ENCODE data around the gene KRTAP12-2.
"Not testable (repeated sequence)": the region's sequence is repeated elsewhere in the genome, so short reads cannot be mapped to it uniquely, and the experiment has no call there.

KRTAP12-2 gene

GRCh38 chr21:44647222-44647552 is 19.5 kb downstream of the KRTAP12-2 start:
- no peaks in the 10 kb centered on the region for H3K4me1 ChIP-seq (ENCODE audit: insufficient read depth, low read length, poor library complexity, severe bottlenecking)
- H3K9ac ChIP-seq (ENCODE audit: low read depth, low read length, poor library complexity, severe bottlenecking): no peak overlapping the region
- no peaks in the 10 kb centered on the region for H4K20me1 ChIP-seq (ENCODE audit: insufficient read depth, low read length, poor library complexity, severe bottlenecking)
- H3K27me3 ChIP-seq (ENCODE audit: insufficient read depth, low read length, poor library complexity, severe bottlenecking): no peaks in the 10 kb centered on the region
- no peaks in the 10 kb centered on the region for H3F3A ChIP-seq (ENCODE audit: low read depth)
- no peaks in the 10 kb centered on the region for H3K79me2 ChIP-seq (ENCODE audit: insufficient read depth, low read length)
- H3K9me3 ChIP-seq (ENCODE audit: insufficient read depth, low read depth, low read length): peaks cover 12% of the 10 kb centered on the region; the same call in 1 of the 2 replicates
- TF ChIP-seq EZH2phosphoT487 (IDR thresholded peaks at IDR 0.05; ENCODE audit: borderline replicate concordance) (no peak), CTCF (conservative IDR thresholded peaks at IDR 0.05; ENCODE audit: low read length) (no peak)
- H3K4me2 ChIP-seq (ENCODE audit: low read depth, low read length, poor library complexity, severe bottlenecking): no peak overlapping the region
- no peak overlapping the region for H3K4me3 ChIP-seq (ENCODE audit: low read length, poor library complexity, severe bottlenecking)
- no peaks in the 10 kb centered on the region for H3K36me3 ChIP-seq (ENCODE audit: insufficient read depth, low read length)
- no peaks in the 10 kb centered on the region for H3K9me2 ChIP-seq (replicated peaks; ENCODE audit: low read depth, low read length)
- no peak overlapping the region for H2AFZ ChIP-seq (ENCODE audit: low read length)

- not testable (repeated sequence) for H3F3A ChIP-seq (ENCODE audit: low read depth); H3K36me3 ChIP-seq (ENCODE audit: insufficient read depth, low read length); H3K9me2 ChIP-seq (replicated peaks; ENCODE audit: low read depth, low read length); H3K4me3 ChIP-seq (ENCODE audit: low read length, poor library complexity, severe bottlenecking); H3K4me2 ChIP-seq (ENCODE audit: low read depth, low read length, poor library complexity, severe bottlenecking); H2AFZ ChIP-seq (ENCODE audit: low read length); H3K79me2 ChIP-seq (ENCODE audit: insufficient read depth, low read length); H4K20me1 ChIP-seq (ENCODE audit: insufficient read depth, low read length, poor library complexity, severe bottlenecking); H3K9ac ChIP-seq (ENCODE audit: low read depth, low read length, poor library complexity, severe bottlenecking); H3K4me1 ChIP-seq (ENCODE audit: insufficient read depth, low read length, poor library complexity, severe bottlenecking); H3K27me3 ChIP-seq (ENCODE audit: insufficient read depth, low read length, poor library complexity, severe bottlenecking)
- H3K9me3 ChIP-seq (ENCODE audit: insufficient read depth, low read depth, low read length): peaks cover 12% of the 10 kb centered on the region; the same call in 1 of the 2 replicates
These were observed 20.1 kb downstream of the KRTAP12-2 start, which contains the start of gene KRTAP10-11 for GRCh38 chr21:44646366-44647221. TSS of gene KRTAP10-11 (plus strand) at chr21:44646414. CDS start at chr21:44646459, 45 bp downstream.

GRCh38 chr21:44644878-44645277 is 21.8 kb downstream of the KRTAP12-2 start:
- peaks cover 16% of the 10 kb centered on the region; the same call in 1 of the 2 replicates for H3K9me3 ChIP-seq (ENCODE audit: insufficient read depth, low read depth, low read length)
- no peaks in the 10 kb centered on the region for H3K27me3 ChIP-seq (ENCODE audit: insufficient read depth, low read length, poor library complexity, severe bottlenecking)
- no peak overlapping the region for H2AFZ ChIP-seq (ENCODE audit: low read length)

More at GRCh38 chr21:44644878-44645277, 21.8 kb downstream of the KRTAP12-2 start:
- Histone ChIP-seq H3K4me2 (ENCODE audit: low read depth, low read length, poor library complexity, severe bottlenecking) (no peak overlapping the region), H3K4me3 (ENCODE audit: low read length, poor library complexity, severe bottlenecking) (no peak overlapping the region), H4K20me1 (ENCODE audit: insufficient read depth, low read length, poor library complexity, severe bottlenecking) (no peaks in the 10 kb centered on the region), H3K9ac (ENCODE audit: low read depth, low read length, poor library complexity, severe bottlenecking) (no peak overlapping the region), H3K4me1 (ENCODE audit: insufficient read depth, low read length, poor library complexity, severe bottlenecking) (no peaks in the 10 kb centered on the region), H3K79me2 (ENCODE audit: insufficient read depth, low read length) (no peaks in the 10 kb centered on the region), H3K36me3 (ENCODE audit: insufficient read depth, low read length) (no peaks in the 10 kb centered on the region), H3K9me2 (replicated peaks; ENCODE audit: low read depth, low read length) (no peaks in the 10 kb centered on the region), H3F3A (ENCODE audit: low read depth) (no peaks in the 10 kb centered on the region)
- no peak for TF ChIP-seq EZH2phosphoT487 (IDR thresholded peaks at IDR 0.05; ENCODE audit: borderline replicate concordance)
- TF ChIP-seq CTCF (conservative IDR thresholded peaks at IDR 0.05; ENCODE audit: low read length): no peak

Measured in Loucy (cell line).